CD4-positive, alpha-beta T cell (primary cell): ENCODE data around the gene GPC6. TPM values are rescaled to one million over a fixed set of nuclear protein-coding genes. Genes with fewer than 3 reads are reported as not detected.

Source experiments
- ATAC-seq: fragments of 200-7000 bp; cut with Tn5 transposase; one replicate; pipeline ENCODE4 v1.10.0; 2022; ENCODE audit warnings: mild to moderate bottlenecking; ENCODE audit not compliant: poor library complexity
- CTCF ChIA-PET: fragments of 350-600 bp; sonication (Branson Sonifier 250); formaldehyde crosslinking; loops from one replicate; lab custom pipeline; 2021; ENCODE audit warnings: antibody characterized with exemption, inconsistent platforms; lab: Charles Lee
- POLR2A ChIA-PET: fragments of 350-600 bp; sonication (Branson Sonifier 250); formaldehyde crosslinking; loops from one replicate; lab custom pipeline; 2021; ENCODE audit warnings: antibody characterized with exemption, inconsistent platforms; lab: Charles Lee
- DNase-seq, 14 experiments: peaks; one replicate each; pipeline ENCODE4 v3.0.0-alpha.2; 2013 to 2020; ENCODE audit warnings: mixed read lengths in 2 of 14
- H3K27ac ChIP-seq, 2 donors: one replicate each; pipeline versions ENCODE4 v1.5.1 to v1.7.0; 2013; ENCODE audit warnings: low read length in 2 of 2, low read depth in 1 of 2, mild to moderate bottlenecking in 1 of 2
- H3K27me3 ChIP-seq, 2 experiments: 1 replicate in 1 of 2; 2 replicates in 1 of 2; pipeline versions ENCODE4 v1.6.1 to v1.7.0; 2013; ENCODE audit warnings: low read length in 2 of 2, control low read depth in 1 of 2, mild to moderate bottlenecking in 1 of 2, moderate library complexity in 1 of 2; ENCODE audit not compliant: insufficient read depth in 2 of 2, control insufficient read depth in 1 of 2
- H3K36me3 ChIP-seq: one replicate; pipeline ENCODE4 v1.6.1; 2013; ENCODE audit warnings: low read length, control low read depth; ENCODE audit not compliant: insufficient read depth
- H3K4me1 ChIP-seq: one replicate; pipeline ENCODE4 v1.6.1; 2013; ENCODE audit warnings: low read length, control low read depth; ENCODE audit not compliant: insufficient read depth
- H3K4me3 ChIP-seq: one replicate; pipeline ENCODE4 v1.5.1; 2013; ENCODE audit warnings: mild to moderate bottlenecking, low read length, moderate library complexity
- H3K9me3 ChIP-seq, 2 experiments: 1 replicate in 1 of 2; 2 replicates in 1 of 2; pipeline versions ENCODE4 v1.6.1 to v1.7.0; 2013; ENCODE audit warnings: low read length in 2 of 2, mild to moderate bottlenecking in 2 of 2, control low read depth in 1 of 2, moderate library complexity in 1 of 2; ENCODE audit not compliant: control insufficient read depth in 1 of 2, insufficient read depth in 1 of 2
- H3K27ac Mint-ChIP-seq: one replicate; pipeline ENCODE4 v1.8.0; 2020; ENCODE audit warnings: mixed read lengths
- H3K27me3 Mint-ChIP-seq: one replicate; pipeline ENCODE4 v1.8.0; 2021; ENCODE audit warnings: mixed read lengths
- H3K36me3 Mint-ChIP-seq: one replicate; pipeline ENCODE4 v1.8.0; 2021; ENCODE audit warnings: low read depth, mixed read lengths
- H3K4me1 Mint-ChIP-seq: one replicate; pipeline ENCODE4 v1.8.0; 2021; ENCODE audit warnings: low read depth, mixed read lengths
- H3K4me3 Mint-ChIP-seq: one replicate; pipeline ENCODE4 v1.8.0; 2020; ENCODE audit warnings: mild to moderate bottlenecking, mixed read lengths
- H3K9me3 Mint-ChIP-seq: one replicate; pipeline ENCODE4 v1.8.0; 2020; ENCODE audit warnings: mixed read lengths
- intact Hi-C, 2 experiments: fragments of 100-400 bp; cut with DNase I in 1 of 2; cut with micrococcal nuclease in 1 of 2; formaldehyde crosslinking; loops; one replicate each; pipeline versions ENCODE4 v1.15.1 to v1.9.0; 2023 to 2025; cut with DNase I, micrococcal nuclease
- total RNA-seq, 174 experiments: library from RNA in 2 of 174; stranded (reverse) in 2 of 174; gene quantifications; one replicate each; pipeline ENCODE4 v1.2.3 and lab custom pipeline; 2021 to 2026
- TF ChIP-seq, protein P1 (sequence below): fragments of 200-600 bp; IDR thresholded peaks from one replicate; pipeline ENCODE4 v1.8.0; 2022; ENCODE audit warnings: antibody characterized with exemption, mild to moderate bottlenecking

The GPC6 gene
- total RNA-seq, 2 experiments from 2014 or later = not detected

DNA sequence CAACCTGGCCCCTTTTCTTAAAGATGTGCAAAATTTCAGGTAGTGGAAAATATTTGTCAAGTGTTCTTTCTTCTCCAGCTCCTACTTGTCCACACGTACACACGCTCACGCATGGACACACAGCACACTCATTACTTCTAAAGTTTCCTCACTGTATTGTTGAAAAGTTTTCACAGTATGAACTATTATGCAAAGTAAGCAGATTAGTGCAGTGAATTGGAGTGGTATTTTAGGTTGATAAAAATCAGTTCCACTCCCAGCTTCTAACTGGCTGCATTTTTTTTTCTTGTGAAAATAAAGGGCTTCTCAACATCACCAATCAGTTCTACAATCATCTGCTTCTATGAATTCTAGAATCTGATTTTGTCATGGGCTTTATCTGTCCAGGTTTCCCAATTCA lies 988.4 kb downstream of the GPC6 start:
- ChIA-PET POLR2A (no interaction called here), CTCF (no interaction called here)
- Histone ChIP-seq H3K27me3 (no peaks in the 10 kb centered on the region), H3K36me3 (no peaks in the 10 kb centered on the region), H3K4me3 (no peak overlapping the region), H3K4me1 (no peaks in the 10 kb centered on the region), H3K9me3 (no peaks in the 10 kb centered on the region), H3K27ac (no peak overlapping the region)
- H3K36me3 Mint-ChIP-seq = no peaks in the 10 kb centered on the region
- no peak for DNase-seq
- H3K4me3 Mint-ChIP-seq = no peak overlapping the region
- intact Hi-C loops = no loop called here
- H3K27me3 Mint-ChIP-seq = peaks cover 3% of the 10 kb centered on the region
- H3K9me3 Mint-ChIP-seq = no peaks in the 10 kb centered on the region
- ATAC-seq = no peak
- TF ChIP-seq, protein P1, sequence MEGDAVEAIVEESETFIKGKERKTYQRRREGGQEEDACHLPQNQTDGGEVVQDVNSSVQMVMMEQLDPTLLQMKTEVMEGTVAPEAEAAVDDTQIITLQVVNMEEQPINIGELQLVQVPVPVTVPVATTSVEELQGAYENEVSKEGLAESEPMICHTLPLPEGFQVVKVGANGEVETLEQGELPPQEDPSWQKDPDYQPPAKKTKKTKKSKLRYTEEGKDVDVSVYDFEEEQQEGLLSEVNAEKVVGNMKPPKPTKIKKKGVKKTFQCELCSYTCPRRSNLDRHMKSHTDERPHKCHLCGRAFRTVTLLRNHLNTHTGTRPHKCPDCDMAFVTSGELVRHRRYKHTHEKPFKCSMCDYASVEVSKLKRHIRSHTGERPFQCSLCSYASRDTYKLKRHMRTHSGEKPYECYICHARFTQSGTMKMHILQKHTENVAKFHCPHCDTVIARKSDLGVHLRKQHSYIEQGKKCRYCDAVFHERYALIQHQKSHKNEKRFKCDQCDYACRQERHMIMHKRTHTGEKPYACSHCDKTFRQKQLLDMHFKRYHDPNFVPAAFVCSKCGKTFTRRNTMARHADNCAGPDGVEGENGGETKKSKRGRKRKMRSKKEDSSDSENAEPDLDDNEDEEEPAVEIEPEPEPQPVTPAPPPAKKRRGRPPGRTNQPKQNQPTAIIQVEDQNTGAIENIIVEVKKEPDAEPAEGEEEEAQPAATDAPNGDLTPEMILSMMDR = no peak
- H3K27ac Mint-ChIP-seq = no peak overlapping the region
- no peaks in the 10 kb centered on the region for H3K4me1 Mint-ChIP-seq

DNA sequence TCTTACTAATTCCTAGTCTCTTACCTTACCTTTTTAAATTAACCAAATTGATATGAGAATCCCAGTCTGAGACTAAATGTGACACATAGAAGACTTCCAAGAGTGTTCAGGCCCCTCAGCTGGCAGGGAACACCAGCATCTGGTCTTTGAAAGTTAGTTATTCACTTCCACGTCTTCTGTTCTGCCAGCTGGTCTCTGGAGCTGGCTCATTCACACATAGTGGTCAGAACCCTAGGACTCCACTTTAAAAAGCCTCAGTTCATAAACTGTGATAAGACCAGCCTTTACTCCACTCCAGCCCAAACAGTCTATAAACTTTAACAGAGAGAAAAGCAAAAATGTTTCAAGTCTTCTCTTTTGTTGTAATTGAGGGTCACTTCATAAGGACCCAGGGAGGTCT lies 989.9 kb downstream of the GPC6 start:
- intact Hi-C loops = no loop called here
- H3K4me3 Mint-ChIP-seq = no peak overlapping the region
- Histone ChIP-seq H3K27me3 (no peaks in the 10 kb centered on the region), H3K27ac (no peak overlapping the region), H3K4me1 (no peaks in the 10 kb centered on the region), H3K9me3 (no peaks in the 10 kb centered on the region), H3K4me3 (no peak overlapping the region), H3K36me3 (no peaks in the 10 kb centered on the region)
- no peak overlapping the region for H3K27ac Mint-ChIP-seq
- TF ChIP-seq, protein P1 = no peak
- DNase-seq (no peak), ATAC-seq (no peak)
- CTCF ChIA-PET = no interaction called here
- H3K36me3 Mint-ChIP-seq = no peaks in the 10 kb centered on the region
- POLR2A ChIA-PET = no interaction called here
- peaks cover 3% of the 10 kb centered on the region for H3K27me3 Mint-ChIP-seq
- H3K9me3 Mint-ChIP-seq = no peaks in the 10 kb centered on the region
- H3K4me1 Mint-ChIP-seq = no peaks in the 10 kb centered on the region

DNA sequence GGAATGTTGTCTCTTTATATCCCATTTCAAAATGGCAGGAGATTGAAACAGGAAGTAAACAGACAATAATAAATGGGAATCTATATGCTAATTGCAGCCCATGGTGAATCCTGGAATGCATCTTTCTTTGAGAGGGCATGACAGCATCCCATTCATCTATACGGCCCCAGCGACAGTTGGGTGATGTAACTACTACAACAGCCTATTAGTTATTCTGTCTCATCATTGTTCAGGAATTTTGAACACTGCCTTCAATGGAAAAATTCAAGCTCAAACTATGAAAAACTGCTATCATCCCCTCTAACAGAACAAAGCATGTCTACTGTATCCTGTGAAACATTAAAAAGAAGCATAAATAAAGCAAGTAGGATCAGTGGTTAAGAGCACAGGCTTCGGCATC lies 990.8 kb downstream of the GPC6 start:
- intact Hi-C loops = no loop called here
- CTCF ChIA-PET = no interaction called here
- no peaks in the 10 kb centered on the region for H3K4me1 Mint-ChIP-seq

More for the DNA sequence above, 990.8 kb downstream of the GPC6 start:
- TF ChIP-seq, protein P1 = no peak
- H3K4me3 Mint-ChIP-seq = no peak overlapping the region
- DNase-seq (no peak), ATAC-seq (no peak)
- no peak overlapping the region for H3K27ac Mint-ChIP-seq
- POLR2A ChIA-PET = no interaction called here
- H3K27ac ChIP-seq = no peak overlapping the region
- H3K36me3 ChIP-seq = no peaks in the 10 kb centered on the region
- no peaks in the 10 kb centered on the region for H3K4me1 ChIP-seq
- H3K27me3 ChIP-seq = no peaks in the 10 kb centered on the region
- no peaks in the 10 kb centered on the region for H3K36me3 Mint-ChIP-seq
- H3K4me3 ChIP-seq = no peak overlapping the region
- H3K9me3 Mint-ChIP-seq = no peaks in the 10 kb centered on the region
- no peaks in the 10 kb centered on the region for H3K9me3 ChIP-seq
- H3K27me3 Mint-ChIP-seq = peaks cover 3% of the 10 kb centered on the region
